ENCODE results near the gene ABAT. TPM values are rescaled to one million over a fixed set of nuclear protein-coding genes. Genes with fewer than 3 reads are reported as not detected.

ABAT gene
- total RNA-seq, 1 experiment from 2014 or later, result 4.7 TPM

DNA sequence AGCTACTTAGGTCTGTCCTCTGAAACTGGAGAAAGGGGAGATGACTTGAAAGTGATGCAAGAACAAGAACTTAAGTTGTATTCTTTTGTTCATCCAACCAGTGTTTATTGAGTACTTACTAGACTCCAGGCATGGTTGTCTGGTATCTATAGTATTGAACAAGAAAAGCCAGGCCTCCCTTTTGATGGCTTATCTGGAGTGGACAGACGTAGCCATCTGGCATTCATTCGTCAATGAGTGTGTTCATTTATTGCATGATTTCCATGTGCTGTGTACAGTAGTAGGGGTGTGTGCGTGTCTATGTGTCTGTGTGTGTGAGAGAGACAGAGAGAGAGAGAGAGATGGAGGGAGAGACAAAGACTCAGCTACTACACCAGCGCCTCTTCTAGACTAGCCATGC, 9.2 kb downstream of the ABAT start:
- BruUV-seq (replicated peaks), result no TSS peak
- intact Hi-C loops (cut with micrococcal nuclease), result no loop called here
- Histone ChIP-seq H3K9ac (ENCODE audit: low read length) (no peak overlapping the region), H3K27ac (ENCODE audit: low read depth, low read length) (no peak overlapping the region), H3K4me1 (ENCODE audit: control insufficient read depth in 1 of 2, insufficient read depth in 2 of 2, low read length in 2 of 2) (peaks cover 0 to 13% of the 10 kb centered on the region in 2 experiments; a peak in 1 of 4 replicates), H3K27me3 (ENCODE audit: insufficient read depth, low read length) (no peaks in the 10 kb centered on the region), H3K9me3 (ENCODE audit: control insufficient read depth in 1 of 2, insufficient read depth in 1 of 2, low read depth in 1 of 2, low read length in 2 of 2) (no peaks in the 10 kb centered on the region; a peak in 1 of 4 replicates), H3K36me3 (ENCODE audit: control insufficient read depth in 1 of 2, insufficient read depth in 2 of 2, low read length in 2 of 2) (no peaks in the 10 kb centered on the region), H3K79me2 (ENCODE audit: insufficient read depth, low read length) (no peaks in the 10 kb centered on the region), H3K9me2 (ENCODE audit: insufficient read depth) (no peaks in the 10 kb centered on the region), H2AFZ (ENCODE audit: low read depth, low read length, poor library complexity, severe bottlenecking) (no peak overlapping the region), H4K20me1 (ENCODE audit: insufficient read depth) (no peaks in the 10 kb centered on the region), H3K4me2 (ENCODE audit: low read length) (no peak overlapping the region), H3K4me3 (replicated peaks in 1 of 2; ENCODE audit: low read depth in 1 of 2, low read length in 2 of 2) (no peak overlapping the region)
- POLR2A ChIA-PET, result no interaction called here
- CTCF ChIA-PET, result no interaction called here
- RAD21 ChIA-PET (ENCODE audit: low non-redundant PET in 1 of 2, low total read pairs in 2 of 2, uncharacterized antibody in 2 of 2, unreplicated experiment in 2 of 2), result no interaction called here
- ATAC-seq, result no peak
- TF ChIP-seq SIN3A (IDR thresholded peaks at IDR 0.05; ENCODE audit: low read depth), result no peak
- no peak for DNase-seq (ENCODE audit: low read depth, low spot score)

DNA sequence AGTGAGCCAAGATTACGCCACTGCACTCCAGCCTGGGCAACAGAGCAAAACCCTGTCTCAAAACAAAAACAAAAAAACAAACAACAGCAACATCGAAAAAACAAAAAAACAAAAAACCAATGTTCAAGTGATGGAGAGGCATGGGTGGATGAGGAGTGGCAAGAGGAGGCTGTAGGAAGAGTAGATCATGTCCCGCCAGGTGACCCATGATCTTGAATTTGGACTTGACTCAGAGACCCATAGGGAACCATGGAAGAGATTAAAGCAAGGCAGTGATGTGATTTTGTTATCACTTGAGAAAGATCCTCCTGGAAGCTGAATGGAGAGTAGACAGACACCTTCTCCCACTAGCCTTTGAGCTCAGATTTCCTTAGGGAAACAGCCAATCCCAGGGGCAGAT, 11.2 kb downstream of the ABAT start:
- no peak for TF ChIP-seq ZNF274 (IDR thresholded peaks at IDR 0.05; ENCODE audit: low read depth, low read length)
- TF ChIP-seq SIN3A (IDR thresholded peaks at IDR 0.05; ENCODE audit: low read depth), result no peak
- TF ChIP-seq CEBPB (IDR thresholded peaks at IDR 0.05; ENCODE audit: low read depth), result no peak
- no peak for TF ChIP-seq SRF (IDR thresholded peaks at IDR 0.05; ENCODE audit: low read depth)
- no peaks in the 10 kb centered on the region for H3K9me2 ChIP-seq (ENCODE audit: insufficient read depth)
- H3K79me2 ChIP-seq (ENCODE audit: insufficient read depth, low read length), result no peaks in the 10 kb centered on the region
- ChIA-PET CTCF (no interaction called here), POLR2A (no interaction called here), RAD21 (ENCODE audit: low non-redundant PET in 1 of 2, low total read pairs in 2 of 2, uncharacterized antibody in 2 of 2, unreplicated experiment in 2 of 2) (no interaction called here)
- BruUV-seq (replicated peaks), result no TSS peak
- no peaks in the 10 kb centered on the region for H4K20me1 ChIP-seq (ENCODE audit: insufficient read depth)
- peaks cover 12 to 14% of the 10 kb centered on the region in 2 experiments; a peak in 2 of 4 replicates for H3K9me3 ChIP-seq (ENCODE audit: control insufficient read depth in 1 of 2, insufficient read depth in 1 of 2, low read depth in 1 of 2, low read length in 2 of 2)
- ATAC-seq (no peak), DNase-seq (ENCODE audit: low read depth, low spot score) (no peak)
- no peak overlapping the region for H3K27ac ChIP-seq (ENCODE audit: low read depth, low read length)
- H3K36me3 ChIP-seq (ENCODE audit: control insufficient read depth in 1 of 2, insufficient read depth in 2 of 2, low read length in 2 of 2), result no peaks in the 10 kb centered on the region
- H2AFZ ChIP-seq (ENCODE audit: low read depth, low read length, poor library complexity, severe bottlenecking), result no peak overlapping the region
- H3K4me1 ChIP-seq (ENCODE audit: control insufficient read depth in 1 of 2, insufficient read depth in 2 of 2, low read length in 2 of 2), result peaks cover 0 to 4% of the 10 kb centered on the region in 2 experiments; a peak in 1 of 4 replicates
- H3K27me3 ChIP-seq (ENCODE audit: insufficient read depth, low read length), result no peaks in the 10 kb centered on the region
- H3K9ac ChIP-seq (ENCODE audit: low read length), result no peak overlapping the region
- no peak overlapping the region for H3K4me3 ChIP-seq (replicated peaks in 1 of 2; ENCODE audit: low read depth in 1 of 2, low read length in 2 of 2)
- intact Hi-C loops (cut with micrococcal nuclease), result no loop called here
- no peak overlapping the region for H3K4me2 ChIP-seq (ENCODE audit: low read length)
